GM20000 (cell line): Measurements from ENCODE around the gene NPL.
A peak's percentile ranks its signal among the peaks of the same experiment; 100 is the strongest.

Experiments used
- DNase-seq: peaks from one replicate; pipeline ENCODE4 v3.0.0; 2012; ENCODE audit warnings: low spot score
- TF ChIP-seq, protein P1 (sequence below): IDR thresholded peaks from 2 replicates; pipeline ENCODE4 v1.5.1; 2012; ENCODE audit warnings: mild to moderate bottlenecking, control low read depth; ENCODE audit errors: extremely low read depth, missing control alignments

NPL gene

GRCh38 chr1:182841368-182841988, 51.9 kb downstream of the NPL start:
- TF ChIP-seq, protein P1, sequence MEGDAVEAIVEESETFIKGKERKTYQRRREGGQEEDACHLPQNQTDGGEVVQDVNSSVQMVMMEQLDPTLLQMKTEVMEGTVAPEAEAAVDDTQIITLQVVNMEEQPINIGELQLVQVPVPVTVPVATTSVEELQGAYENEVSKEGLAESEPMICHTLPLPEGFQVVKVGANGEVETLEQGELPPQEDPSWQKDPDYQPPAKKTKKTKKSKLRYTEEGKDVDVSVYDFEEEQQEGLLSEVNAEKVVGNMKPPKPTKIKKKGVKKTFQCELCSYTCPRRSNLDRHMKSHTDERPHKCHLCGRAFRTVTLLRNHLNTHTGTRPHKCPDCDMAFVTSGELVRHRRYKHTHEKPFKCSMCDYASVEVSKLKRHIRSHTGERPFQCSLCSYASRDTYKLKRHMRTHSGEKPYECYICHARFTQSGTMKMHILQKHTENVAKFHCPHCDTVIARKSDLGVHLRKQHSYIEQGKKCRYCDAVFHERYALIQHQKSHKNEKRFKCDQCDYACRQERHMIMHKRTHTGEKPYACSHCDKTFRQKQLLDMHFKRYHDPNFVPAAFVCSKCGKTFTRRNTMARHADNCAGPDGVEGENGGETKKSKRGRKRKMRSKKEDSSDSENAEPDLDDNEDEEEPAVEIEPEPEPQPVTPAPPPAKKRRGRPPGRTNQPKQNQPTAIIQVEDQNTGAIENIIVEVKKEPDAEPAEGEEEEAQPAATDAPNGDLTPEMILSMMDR: no peak
- DNase-seq: peak; percentile 31

DNA sequence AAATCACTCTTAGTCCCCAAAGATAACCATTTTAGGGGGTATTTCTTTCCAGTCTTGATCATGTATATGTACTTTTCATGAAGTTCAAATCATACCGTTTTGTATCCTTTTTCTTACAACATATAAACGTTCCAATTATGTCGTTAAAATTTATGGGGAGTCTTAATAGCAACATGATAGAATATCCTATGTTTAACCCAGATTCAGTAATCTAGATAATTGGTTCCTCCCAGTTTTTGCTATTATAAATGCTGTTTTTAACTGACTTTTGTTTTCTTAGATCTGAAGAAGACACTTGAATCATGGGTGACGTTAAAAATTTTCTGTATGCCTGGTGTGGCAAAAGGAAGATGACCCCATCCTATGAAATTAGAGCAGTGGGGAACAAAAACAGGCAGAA, 52.7 kb downstream of the NPL start:
- DNase-seq: no peak
- TF ChIP-seq, protein P1: no peak

DNA sequence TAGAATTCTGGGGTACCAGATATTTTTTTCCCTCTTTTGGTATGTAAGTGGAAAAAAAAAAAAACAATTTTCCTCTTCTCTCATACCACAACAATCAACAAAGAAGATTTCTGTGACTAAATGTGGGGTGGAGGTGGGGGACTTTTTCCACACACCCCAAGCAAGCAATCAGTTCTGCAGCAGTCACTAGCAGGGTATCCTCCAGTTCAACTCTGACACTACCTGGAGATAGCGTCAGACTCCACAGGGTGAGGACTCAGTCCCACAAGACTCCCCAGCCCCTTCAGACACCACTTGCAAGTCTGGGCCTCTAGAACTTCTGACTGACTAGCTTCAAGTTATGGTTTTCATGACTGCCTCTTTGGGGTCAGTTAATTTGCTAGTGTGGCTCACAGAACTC, 55.8 kb downstream of the NPL start:
- no peak for DNase-seq
- TF ChIP-seq, protein P1: no peak

GRCh38 chr1:182845894-182846293, 56.3 kb downstream of the NPL start:
- TF ChIP-seq, protein P1: no peak
- no peak for DNase-seq

- TF ChIP-seq, protein P1: no peak
- DNase-seq: no peak
These were observed 57.5 kb downstream of the NPL start for GRCh38 chr1:182847105-182847504.

DNA sequence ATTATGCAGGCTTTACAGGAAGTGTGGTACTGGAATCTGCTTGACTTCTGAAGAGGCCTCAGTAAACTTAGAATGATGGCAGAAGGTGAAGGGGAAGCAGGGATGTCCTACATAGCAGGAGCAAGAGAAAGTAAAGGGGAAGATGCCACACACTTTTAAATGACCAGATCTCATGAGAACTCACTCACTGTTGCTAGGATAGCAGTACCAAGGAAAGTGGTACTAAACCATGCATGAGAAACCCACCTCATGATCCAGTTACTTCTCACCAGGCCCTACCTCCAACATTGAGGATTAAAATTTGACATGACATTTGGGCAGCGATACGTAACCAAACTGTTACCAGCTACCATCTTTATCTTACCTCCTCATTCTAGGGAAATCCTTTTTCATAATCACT, 59.2 kb downstream of the NPL start:
- DNase-seq: no peak
- TF ChIP-seq, protein P1: no peak

DNA sequence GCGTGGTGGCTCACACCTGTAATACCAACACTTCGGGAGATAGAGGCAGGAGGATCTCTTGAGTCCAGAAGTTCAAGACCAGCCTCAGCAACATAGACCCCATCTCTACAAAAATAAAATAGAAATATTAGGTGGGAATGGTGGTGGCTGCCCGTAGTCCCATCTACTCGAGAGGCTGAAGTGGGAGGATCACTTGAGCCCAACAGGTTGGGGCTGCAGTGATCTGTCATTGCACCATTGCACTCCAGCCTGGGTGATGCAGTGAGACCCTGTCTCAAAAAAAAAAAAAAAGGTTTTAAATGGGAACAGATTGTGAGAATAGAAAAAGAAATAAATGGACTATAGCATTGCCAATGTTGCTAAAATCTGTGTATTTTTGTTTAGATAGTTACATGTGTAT, 60.7 kb downstream of the NPL start:
- TF ChIP-seq, protein P1: no peak
- DNase-seq: no peak
